GM12891 (cell line): ENCODE measurements around the gene UBE3B.

Experiments
- POLR2A ChIP-seq: IDR thresholded peaks from 2 replicates; pipeline ENCODE4 v1.6.1; 2011; ENCODE audit warnings: low read depth, low read length, control low read depth
- POLR2AphosphoS5 ChIP-seq: IDR thresholded peaks from 2 replicates; pipeline ENCODE4 v1.6.1; 2011; ENCODE audit warnings: low read depth, low read length, control low read depth
- POU2F2 ChIP-seq: IDR thresholded peaks from 2 replicates; pipeline ENCODE4 v1.6.1; 2011; ENCODE audit warnings: low read depth, mild to moderate bottlenecking, control low read depth, low read length, moderate library complexity
- TAF1 ChIP-seq: IDR thresholded peaks from 2 replicates; pipeline ENCODE4 v1.6.1; 2011; ENCODE audit warnings: low read depth, low read length, control low read depth

- TF ChIP-seq POLR2A: no peak
- TF ChIP-seq POLR2AphosphoS5: no peak
- no peak for TF ChIP-seq POU2F2
- TF ChIP-seq TAF1: no peak
These were observed 26.0 kb upstream of the UBE3B start for GRCh38 chr12:109451400-109451799.
